HG03378 (cell line): ENCODE data around the gene SMNDC1.

Experiments used
- ATAC-seq: cut with Tn5 transposase; IDR thresholded peaks from one replicate; pipeline ENCODE4 v1.9.1; 2021; ENCODE audit warnings: mild to moderate bottlenecking, moderate library complexity; ENCODE audit not compliant: unreplicated experiment

Gene SMNDC1

GRCh38 chr10:110330675-110331074 is 26.0 kb upstream of the SMNDC1 start:
- ATAC-seq = no peak

GRCh38 chr10:110327262-110327914 is 22.7 kb upstream of the SMNDC1 start:
- ATAC-seq = no peak

- no peak for ATAC-seq
Measured at GRCh38 chr10:110326351-110327032, 21.8 kb upstream of the SMNDC1 start.

GRCh38 chr10:110324805-110325280 is 20.1 kb upstream of the SMNDC1 start:
- peak; percentile 67 for ATAC-seq

GRCh38 chr10:110324201-110324804 is 19.6 kb upstream of the SMNDC1 start:
- peak; percentile 56 for ATAC-seq

GRCh38 chr10:110323503-110323902 is 18.8 kb upstream of the SMNDC1 start:
- no peak for ATAC-seq

GRCh38 chr10:110321869-110322620 is 17.3 kb upstream of the SMNDC1 start:
- ATAC-seq = no peak

- no peak for ATAC-seq
Measured at GRCh38 chr10:110317866-110318850, 13.4 kb upstream of the SMNDC1 start.

- no peak for ATAC-seq
Measured at GRCh38 chr10:110313674-110314073, 9.0 kb upstream of the SMNDC1 start.

- no peak for ATAC-seq
Measured at GRCh38 chr10:110312206-110312605, 7.5 kb upstream of the SMNDC1 start.

GRCh38 chr10:110311357-110311949 is 6.7 kb upstream of the SMNDC1 start:
- peak; percentile 60 for ATAC-seq

GRCh38 chr10:110310741-110311140 is 6.0 kb upstream of the SMNDC1 start:
- no peak for ATAC-seq

GRCh38 chr10:110307805-110308204 is 3.1 kb upstream of the SMNDC1 start:
- no peak for ATAC-seq

- no peak for ATAC-seq
Measured at GRCh38 chr10:110306452-110306768, 1.7 kb upstream of the SMNDC1 start.

GRCh38 chr10:110305767-110306451 is 1.2 kb upstream of the SMNDC1 start:
- ATAC-seq = peak; percentile 62

- peak; percentile 2 for ATAC-seq
Measured at GRCh38 chr10:110304394-110304779, 333 bp downstream of the SMNDC1 start.

GRCh38 chr10:110303681-110304080 is 1.0 kb downstream of the SMNDC1 start:
- no peak for ATAC-seq

- ATAC-seq = no peak
Measured at GRCh38 chr10:110300486-110300986, 4.2 kb downstream of the SMNDC1 start.

GRCh38 chr10:110296966-110297365 is 7.8 kb downstream of the SMNDC1 start:
- ATAC-seq = no peak
